ENCODE data around the gene DUSP10. TPM values are rescaled to one million over a fixed set of nuclear protein-coding genes. Genes with fewer than 3 reads are reported as not detected.
A peak's percentile ranks its signal among the peaks of the same experiment; 100 is the strongest.

Gene DUSP10
- total RNA-seq, 1 donor from 2014 or later = 4.7 TPM

- H3K9me3 ChIP-seq = no peaks in the 10 kb centered on the region
- intact Hi-C loops (cut with DNase I) = no loop called here
- H3K27ac ChIP-seq = no peak overlapping the region
- H3K36me3 ChIP-seq = no peaks in the 10 kb centered on the region
- TF ChIP-seq POLR2AphosphoS5 (IDR thresholded peaks at IDR 0.05; ENCODE audit: insufficient read depth in 1 of 2, low read depth in 1 of 2) (no peak), POLR2A (IDR thresholded peaks at IDR 0.05) (no peak), CTCF (IDR thresholded peaks at IDR 0.05) (no peak)
- peak in 1 of 2 donors; percentile 20 for DNase-seq (ENCODE audit: extremely low spot score in 2 of 2)
- no peak overlapping the region for H3K4me3 ChIP-seq
- no peaks in the 10 kb centered on the region for H3K27me3 ChIP-seq
- peaks cover 26% of the 10 kb centered on the region for H3K4me1 ChIP-seq
These were observed 14.5 kb downstream of the DUSP10 start for GRCh38 chr1:221727146-221728036.

GRCh38 chr1:221725735-221726672, 15.9 kb downstream of the DUSP10 start:
- H3K36me3 ChIP-seq = no peaks in the 10 kb centered on the region
- peaks cover 26% of the 10 kb centered on the region for H3K4me1 ChIP-seq
- H3K9me3 ChIP-seq = no peaks in the 10 kb centered on the region
- TF ChIP-seq POLR2AphosphoS5 (IDR thresholded peaks at IDR 0.05; ENCODE audit: insufficient read depth in 1 of 2, low read depth in 1 of 2) (no peak), CTCF (IDR thresholded peaks at IDR 0.05) (no peak), POLR2A (IDR thresholded peaks at IDR 0.05) (no peak)
- H3K27me3 ChIP-seq = no peaks in the 10 kb centered on the region
- no peak overlapping the region for H3K27ac ChIP-seq
- no peak overlapping the region for H3K4me3 ChIP-seq
- no peak for DNase-seq (ENCODE audit: extremely low spot score in 2 of 2)
- intact Hi-C loops (cut with DNase I) = no loop called here

GRCh38 chr1:221724931-221725605, 16.8 kb downstream of the DUSP10 start:
- peak in 1 of 2 donors; percentile 79 for DNase-seq (ENCODE audit: extremely low spot score in 2 of 2)
- H3K9me3 ChIP-seq = no peaks in the 10 kb centered on the region
- H3K27ac ChIP-seq = no peak overlapping the region
- peaks cover 22% of the 10 kb centered on the region for H3K4me1 ChIP-seq
- H3K36me3 ChIP-seq = no peaks in the 10 kb centered on the region
- no peak overlapping the region for H3K4me3 ChIP-seq
- no peak for TF ChIP-seq POLR2AphosphoS5 (IDR thresholded peaks at IDR 0.05; ENCODE audit: insufficient read depth in 1 of 2, low read depth in 1 of 2)
- TF ChIP-seq CTCF (IDR thresholded peaks at IDR 0.05) = no peak
- no peak for TF ChIP-seq POLR2A (IDR thresholded peaks at IDR 0.05)
- H3K27me3 ChIP-seq = no peaks in the 10 kb centered on the region
- intact Hi-C loops (cut with DNase I) = no loop called here

- TF ChIP-seq POLR2A (IDR thresholded peaks at IDR 0.05) (no peak), CTCF (IDR thresholded peaks at IDR 0.05) (no peak), POLR2AphosphoS5 (IDR thresholded peaks at IDR 0.05; ENCODE audit: insufficient read depth in 1 of 2, low read depth in 1 of 2) (no peak)
- H3K9me3 ChIP-seq = no peaks in the 10 kb centered on the region
- no peaks in the 10 kb centered on the region for H3K36me3 ChIP-seq
- H3K4me1 ChIP-seq = peaks cover 25% of the 10 kb centered on the region
- intact Hi-C loops (cut with DNase I) = no loop called here
- H3K27me3 ChIP-seq = no peaks in the 10 kb centered on the region
- H3K4me3 ChIP-seq = no peak overlapping the region
- H3K27ac ChIP-seq = no peak overlapping the region
- DNase-seq (ENCODE audit: extremely low spot score in 2 of 2) = no peak
These were observed 18.0 kb downstream of the DUSP10 start for GRCh38 chr1:221723848-221724236.

Measured in vagina (tissue), 2 donors.